Fibroblast of villous mesenchyme (primary cell): Measurements from ENCODE around the gene NCKAP5. TPM values are rescaled to one million over a fixed set of nuclear protein-coding genes. Genes with fewer than 3 reads are reported as not detected.

ENCODE experiments used
- DNase-seq: peaks from one replicate; pipeline ENCODE4 v3.0.0-alpha.2; 2010; ENCODE audit warnings: low read depth
- H3K4me3 ChIP-seq: 2 replicates; pipeline ENCODE4 v1.5.1; 2011; ENCODE audit warnings: low read depth, mild to moderate bottlenecking, low read length
- CTCF ChIP-seq: IDR thresholded peaks from 2 replicates; pipeline ENCODE4 v1.5.1; 2012; ENCODE audit warnings: low read depth, mild to moderate bottlenecking, low read length; ENCODE audit not compliant: insufficient read depth
- total RNA-seq: library from RNA; depleted of rRNA; stranded (reverse); fragments of >200 nt; gene quantifications from 2 replicates; pipeline ENCODE4 v1.2.3, GENCODE V29; 2012

The NCKAP5 gene
- total RNA-seq, 1 donor = 47.9 TPM

- TF ChIP-seq CTCF = no peak
- no peak for DNase-seq
- no peak overlapping the region for H3K4me3 ChIP-seq
These were observed 251.1 kb downstream of the NCKAP5 start for GRCh38 chr2:133317178-133317577.

- no peak overlapping the region for H3K4me3 ChIP-seq
- DNase-seq = no peak
- TF ChIP-seq CTCF = no peak
These were observed 251.7 kb downstream of the NCKAP5 start for GRCh38 chr2:133316557-133316956.

- no peak overlapping the region for H3K4me3 ChIP-seq
These were observed 253.0 kb downstream of the NCKAP5 start for GRCh38 chr2:133315280-133315679.

GRCh38 chr2:133314795-133315194 is 253.5 kb downstream of the NCKAP5 start:
- no peak for DNase-seq
- no peak overlapping the region for H3K4me3 ChIP-seq
- no peak for TF ChIP-seq CTCF

More at GRCh38 chr2:133315280-133315679, 253.0 kb downstream of the NCKAP5 start:
- no peak for DNase-seq
- TF ChIP-seq CTCF = no peak

- no peak overlapping the region for H3K4me3 ChIP-seq
- no peak for TF ChIP-seq CTCF
- no peak for DNase-seq
These were observed 256.1 kb downstream of the NCKAP5 start for GRCh38 chr2:133312038-133312729.

- no peak for TF ChIP-seq CTCF
- DNase-seq = no peak
- no peak overlapping the region for H3K4me3 ChIP-seq
These were observed 262.0 kb downstream of the NCKAP5 start for GRCh38 chr2:133306236-133306635.

GRCh38 chr2:133304344-133304743 is 263.9 kb downstream of the NCKAP5 start:
- no peak overlapping the region for H3K4me3 ChIP-seq
- no peak for DNase-seq
- no peak for TF ChIP-seq CTCF
